PC-3 (cell line): ENCODE data around the gene CD276.

ENCODE experiments used
- EZH2 ChIP-seq: fragments of 300-600 bp; sonication (generic); IDR thresholded peaks from one replicate; pipeline ENCODE4 v1.6.1; 2017; ENCODE audit warnings: antibody characterized with exemption, mild to moderate bottlenecking, low read length; ENCODE audit not compliant: unreplicated experiment
- TF ChIP-seq, protein P1 (sequence below): fragments of 300-600 bp; sonication (generic); conservative IDR thresholded peaks from 2 replicates; pipeline ENCODE4 v1.5.1; 2017; ENCODE audit warnings: antibody characterized with exemption, low read depth, mild to moderate bottlenecking, low read length

- no peak for TF ChIP-seq EZH2
- TF ChIP-seq, protein P1, sequence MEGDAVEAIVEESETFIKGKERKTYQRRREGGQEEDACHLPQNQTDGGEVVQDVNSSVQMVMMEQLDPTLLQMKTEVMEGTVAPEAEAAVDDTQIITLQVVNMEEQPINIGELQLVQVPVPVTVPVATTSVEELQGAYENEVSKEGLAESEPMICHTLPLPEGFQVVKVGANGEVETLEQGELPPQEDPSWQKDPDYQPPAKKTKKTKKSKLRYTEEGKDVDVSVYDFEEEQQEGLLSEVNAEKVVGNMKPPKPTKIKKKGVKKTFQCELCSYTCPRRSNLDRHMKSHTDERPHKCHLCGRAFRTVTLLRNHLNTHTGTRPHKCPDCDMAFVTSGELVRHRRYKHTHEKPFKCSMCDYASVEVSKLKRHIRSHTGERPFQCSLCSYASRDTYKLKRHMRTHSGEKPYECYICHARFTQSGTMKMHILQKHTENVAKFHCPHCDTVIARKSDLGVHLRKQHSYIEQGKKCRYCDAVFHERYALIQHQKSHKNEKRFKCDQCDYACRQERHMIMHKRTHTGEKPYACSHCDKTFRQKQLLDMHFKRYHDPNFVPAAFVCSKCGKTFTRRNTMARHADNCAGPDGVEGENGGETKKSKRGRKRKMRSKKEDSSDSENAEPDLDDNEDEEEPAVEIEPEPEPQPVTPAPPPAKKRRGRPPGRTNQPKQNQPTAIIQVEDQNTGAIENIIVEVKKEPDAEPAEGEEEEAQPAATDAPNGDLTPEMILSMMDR, result no peak
These were observed 25.5 kb upstream of the CD276 start for GRCh38 chr15:73658645-73659044.
